ENCODE data around the gene LEF1.

The LEF1 gene

GRCh38 chr4:108029016-108029720 lies 139.6 kb downstream of the LEF1 start:
- TF ChIP-seq CTCF (IDR thresholded peaks at IDR 0.05; ENCODE audit: insufficient read depth, low read depth, low read length, missing control alignments), result no peak

DNA sequence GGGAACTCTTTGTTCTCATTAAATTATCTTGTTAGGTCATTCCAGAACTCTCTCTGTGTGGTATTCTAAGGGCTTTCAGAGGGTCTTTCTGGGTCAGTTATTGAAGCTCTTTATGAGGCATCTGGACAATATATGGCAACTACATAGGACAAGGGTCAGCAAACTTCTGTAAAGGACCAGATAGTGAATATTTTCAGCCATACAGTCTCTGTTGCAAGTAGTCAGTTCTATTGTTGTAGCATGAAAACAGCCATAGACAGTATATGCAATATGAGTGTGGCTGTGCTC lies 143.9 kb downstream of the LEF1 start:
- no peak for TF ChIP-seq CTCF (IDR thresholded peaks at IDR 0.05; ENCODE audit: insufficient read depth, low read depth, low read length, missing control alignments)
- no peak for DNase-seq (ENCODE audit: low read depth)
- H3K4me3 ChIP-seq (ENCODE audit: low read depth, low read length), result no peak overlapping the region

More at GRCh38 chr4:108029016-108029720, 139.6 kb downstream of the LEF1 start:
- no peak for DNase-seq (ENCODE audit: low read depth)
- H3K4me3 ChIP-seq (ENCODE audit: low read depth, low read length), result no peak overlapping the region

GRCh38 chr4:108024085-108024877 lies 144.5 kb downstream of the LEF1 start:
- TF ChIP-seq CTCF (IDR thresholded peaks at IDR 0.05; ENCODE audit: insufficient read depth, low read depth, low read length, missing control alignments), result no peak
- no peak overlapping the region for H3K4me3 ChIP-seq (ENCODE audit: low read depth, low read length)
- no peak for DNase-seq (ENCODE audit: low read depth)

DNA sequence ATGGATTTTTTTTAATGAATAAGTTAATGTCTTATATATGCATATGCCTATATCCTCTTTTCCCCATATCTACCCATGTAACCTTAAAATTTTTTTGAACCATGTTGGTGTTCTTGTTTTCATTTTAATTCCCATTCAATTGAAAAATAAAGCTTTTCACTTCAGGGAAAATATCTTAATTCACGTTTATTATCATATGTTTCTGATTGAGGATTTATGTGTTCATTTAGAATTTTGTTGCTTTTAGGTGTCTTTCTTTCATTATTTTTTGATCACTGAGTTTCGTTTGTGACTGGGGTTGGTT lies 149.9 kb downstream of the LEF1 start:
- TF ChIP-seq CTCF (IDR thresholded peaks at IDR 0.05; ENCODE audit: insufficient read depth, low read depth, low read length, missing control alignments), result no peak
- no peak for DNase-seq (ENCODE audit: low read depth)
- no peak overlapping the region for H3K4me3 ChIP-seq (ENCODE audit: low read depth, low read length)

- DNase-seq (ENCODE audit: low read depth), result peak; percentile 85
- peak; percentile 81 for TF ChIP-seq CTCF (IDR thresholded peaks at IDR 0.05; ENCODE audit: insufficient read depth, low read depth, low read length, missing control alignments)
- H3K4me3 ChIP-seq (ENCODE audit: low read depth, low read length), result no peak overlapping the region
These were observed 150.5 kb downstream of the LEF1 start for GRCh38 chr4:108018040-108018883.

- no peak overlapping the region for H3K4me3 ChIP-seq (ENCODE audit: low read depth, low read length)
- DNase-seq (ENCODE audit: low read depth), result no peak
- TF ChIP-seq CTCF (IDR thresholded peaks at IDR 0.05; ENCODE audit: insufficient read depth, low read depth, low read length, missing control alignments), result no peak
These were observed 154.8 kb downstream of the LEF1 start for GRCh38 chr4:108013955-108014354.
